BE2C (cell line): ENCODE results near the gene OR10H3.
"Not testable (repeated sequence)": the region's sequence is repeated elsewhere in the genome, so short reads cannot be mapped to it uniquely, and the experiment has no call there.

Source experiments
- DNase-seq: peaks from one replicate; pipeline ENCODE4 v3.0.0-alpha.2; 2020
- H3K27me3 ChIP-seq: fragments of 250-450 bp; sonication (Bioruptor Pico); 2 replicates; pipeline ENCODE4 v1.5.1; 2020; ENCODE audit warnings: mild to moderate bottlenecking
- H3K36me3 ChIP-seq: fragments of 250-450 bp; sonication (Bioruptor Pico); 2 replicates; pipeline ENCODE4 v1.5.1; 2020; ENCODE audit warnings: mild to moderate bottlenecking
- H3K4me1 ChIP-seq: fragments of 250-450 bp; sonication (Bioruptor Pico); 2 replicates; pipeline ENCODE4 v1.5.1; 2020
- H3K4me3 ChIP-seq: 2 replicates; pipeline ENCODE4 v1.5.1; 2011; ENCODE audit warnings: low read depth, low read length
- H3K9me3 ChIP-seq: fragments of 250-450 bp; sonication (Bioruptor Pico); 2 replicates; pipeline ENCODE4 v1.5.1; 2020
- CTCF ChIP-seq: IDR thresholded peaks from 2 replicates; pipeline ENCODE4 v1.5.1; 2012; ENCODE audit warnings: mild to moderate bottlenecking, low read depth, low read length

The OR10H3 gene

GRCh38 chr19:15780610-15781418, 43.0 kb downstream of the OR10H3 start:
- H3K36me3 ChIP-seq = no peaks in the 10 kb centered on the region
- H3K4me1 ChIP-seq = no peaks in the 10 kb centered on the region
- no peak for TF ChIP-seq CTCF
- no peak overlapping the region for H3K4me3 ChIP-seq
- H3K9me3 ChIP-seq = no peaks in the 10 kb centered on the region
- DNase-seq = no peak
- no peaks in the 10 kb centered on the region for H3K27me3 ChIP-seq

- no peak overlapping the region for H3K4me3 ChIP-seq
- TF ChIP-seq CTCF = no peak
- H3K27me3 ChIP-seq = no peaks in the 10 kb centered on the region
- DNase-seq = no peak
- H3K4me1 ChIP-seq = no peaks in the 10 kb centered on the region
- H3K9me3 ChIP-seq = no peaks in the 10 kb centered on the region
- H3K36me3 ChIP-seq = no peaks in the 10 kb centered on the region
These were observed 43.9 kb downstream of the OR10H3 start for GRCh38 chr19:15781661-15782060.

DNA sequence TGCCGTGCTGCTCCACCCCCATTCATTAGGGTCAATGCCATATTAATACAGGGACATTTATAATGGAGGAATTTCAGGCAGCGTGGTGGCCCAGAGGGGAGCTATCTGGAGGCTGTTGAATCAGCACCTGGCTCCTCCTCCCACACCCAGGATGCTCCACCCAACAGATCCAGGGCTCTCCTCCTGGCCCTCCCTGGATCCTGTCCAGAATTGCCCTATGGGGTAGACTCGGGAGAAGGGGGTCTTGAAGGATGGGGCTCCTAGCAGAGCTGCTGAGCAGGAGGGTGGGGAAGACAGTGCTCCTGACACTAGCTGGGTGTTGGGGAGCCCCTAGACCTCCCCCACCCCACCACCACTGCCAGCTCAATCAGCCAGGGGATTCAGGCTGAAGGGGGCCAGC, 44.4 kb downstream of the OR10H3 start:
- no peak overlapping the region for H3K4me3 ChIP-seq
- H3K4me1 ChIP-seq = no peaks in the 10 kb centered on the region
- no peak for TF ChIP-seq CTCF
- H3K9me3 ChIP-seq = no peaks in the 10 kb centered on the region
- H3K27me3 ChIP-seq = no peaks in the 10 kb centered on the region
- H3K36me3 ChIP-seq = no peaks in the 10 kb centered on the region
- DNase-seq = no peak

GRCh38 chr19:15782896-15783295, 45.1 kb downstream of the OR10H3 start:
- H3K36me3 ChIP-seq, H3K9me3 ChIP-seq, DNase-seq, H3K27me3 ChIP-seq, H3K4me1 ChIP-seq, H3K4me3 ChIP-seq: not testable (repeated sequence)

GRCh38 chr19:15787611-15788155, 49.9 kb downstream of the OR10H3 start, which contains the start of gene OR10H5:
Gene OR10H5, plus strand, starts transcription at chr19:15787661. Its CDS starts 6,388 bp downstream, at chr19:15794049.
- DNase-seq = no peak
- no peaks in the 10 kb centered on the region for H3K27me3 ChIP-seq
- no peak within 1 kb of the TSS for H3K4me3 ChIP-seq
- no peaks in the 10 kb centered on the region for H3K9me3 ChIP-seq
- no peaks in the 10 kb centered on the region for H3K36me3 ChIP-seq
- H3K4me1 ChIP-seq = no peaks in the 10 kb centered on the region
- TF ChIP-seq CTCF = no peak

GRCh38 chr19:15788594-15789270, 50.9 kb downstream of the OR10H3 start:
- TF ChIP-seq CTCF = no peak
- Histone ChIP-seq H3K9me3 (no peaks in the 10 kb centered on the region), H3K4me1 (no peaks in the 10 kb centered on the region), H3K27me3 (no peaks in the 10 kb centered on the region; the same call in 1 of the 2 replicates), H3K36me3 (no peaks in the 10 kb centered on the region), H3K4me3 (no peak overlapping the region)
- DNase-seq = no peak
